ENCODE results near the gene TFR2.

DNA sequence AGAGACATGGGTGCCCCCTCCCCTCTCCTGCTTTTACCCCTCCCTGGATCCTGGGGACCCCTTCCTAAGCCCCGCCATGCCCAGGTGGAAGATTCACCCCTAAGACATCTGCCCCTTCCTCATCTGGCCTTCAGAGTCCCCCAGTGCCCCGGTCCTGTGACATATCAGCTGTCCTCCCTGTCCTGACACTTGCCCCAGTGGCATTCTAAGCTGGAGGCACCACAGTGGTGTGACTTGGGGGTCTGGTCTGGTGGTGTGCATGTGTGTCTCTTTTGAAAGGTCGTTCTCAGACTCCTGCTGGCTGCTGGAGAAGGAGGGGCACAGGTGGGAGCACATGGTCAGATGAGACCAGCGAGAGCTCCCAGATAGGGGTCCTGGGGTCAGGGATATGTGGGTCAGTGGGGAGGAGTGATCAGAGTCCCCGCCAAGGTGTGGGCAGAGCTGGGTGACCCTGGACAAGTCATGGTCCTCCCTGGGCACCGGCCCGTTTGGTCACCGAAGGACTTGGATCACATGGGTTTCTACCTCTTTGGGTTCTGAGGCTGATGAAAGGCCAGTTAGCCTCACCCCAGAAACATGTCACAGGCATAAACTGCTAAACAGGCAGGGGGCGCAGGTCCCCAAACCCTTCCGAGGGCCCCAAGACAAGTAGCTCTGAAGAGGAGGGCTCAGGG lies 645 bp upstream of the TFR2 start:
- TF ChIP-seq GATA2 (IDR thresholded peaks at IDR 0.05; ENCODE audit: low read depth, low read length) (no peak), GATA3 (IDR thresholded peaks at IDR 0.05; ENCODE audit: low read depth, low read length) (no peak)
